HepG2 (cell line): ENCODE measurements around the gene PLA1A. TPM values are rescaled to one million over a fixed set of nuclear protein-coding genes. Genes with fewer than 3 reads are reported as not detected.
A peak's percentile ranks its signal among the peaks of the same experiment; 100 is the strongest.

Experiments used
- ATAC-seq: fragments of 200-7000 bp; cut with Tn5 transposase; 3 replicates; pipeline ENCODE4 v1.9.1; 2020; ENCODE audit warnings: mild to moderate bottlenecking, moderate library complexity
- BruUV-seq: library from RNA; stranded (reverse); fragments of 400-500 nt; replicated peaks from 2 replicates; lab custom pipeline; 2021; lab: Mats Ljungman, UMichigan
- CTCF ChIA-PET: fragments of 300-600 bp; formaldehyde crosslinking; extraction: SDS; loops from one replicate; lab custom pipeline; 2021; ENCODE audit warnings: low total read pairs, inconsistent platforms, low intra/inter-chr PET ratio; lab: Yijun Ruan, JAX
- POLR2A ChIA-PET: fragments of 350-600 bp; sonication (Branson Sonifier 250); formaldehyde crosslinking; loops from one replicate; lab custom pipeline; 2020; ENCODE audit warnings: antibody characterized with exemption, inconsistent platforms; lab: Yijun Ruan, JAX
- DNase-seq: peaks from one replicate; pipeline ENCODE4 v3.0.0-alpha.2; 2015; ENCODE audit warnings: low spot score
- FAIRE-seq: peaks from 3 replicates; lab custom pipeline; 2011; peaks lifted over from hg19 to GRCh38; lab: Jason Lieb, UNC
- H2AFZ ChIP-seq: one replicate; pipeline ENCODE4 v1.6.1; 2011; ENCODE audit warnings: low read length, inconsistent platforms
- H3K27ac ChIP-seq: fragments of 300-600 bp; 3 replicates; pipeline ENCODE4 v1.8.0; 2011; ENCODE audit warnings: mixed run types, mild to moderate bottlenecking, mixed read lengths, low read length, inconsistent platforms; ENCODE audit not compliant: insufficient read depth; ENCODE audit errors: extremely low read length
- H3K27me3 ChIP-seq, 2 experiments: fragments of 200-600 bp in 1 of 2; 2 replicates in 1 of 2; 3 replicates in 1 of 2; pipeline versions ENCODE4 v1.6.0 to v1.8.0; 2011; ENCODE audit warnings: low read length in 2 of 2, mild to moderate bottlenecking in 2 of 2, moderate library complexity in 2 of 2, inconsistent platforms in 1 of 2; ENCODE audit not compliant: insufficient read depth in 2 of 2, control insufficient read depth in 1 of 2
- H3K36me3 ChIP-seq, 2 experiments: fragments of 200-600 bp in 1 of 2; replicated peaks in 1 of 2; 2 replicates in 1 of 2; 3 replicates in 1 of 2; pipeline versions ENCODE4 v1.5.1 to v1.8.0; 2011; ENCODE audit warnings: low read length in 2 of 2, inconsistent platforms in 1 of 2; ENCODE audit not compliant: insufficient read depth in 2 of 2, control insufficient read depth in 1 of 2
- H3K4me1 ChIP-seq: 2 replicates; pipeline ENCODE4 v1.5.1; 2012; ENCODE audit warnings: low read length, inconsistent platforms; ENCODE audit not compliant: insufficient read depth
- H3K4me2 ChIP-seq: 2 replicates; pipeline ENCODE4 v1.6.0; 2011; ENCODE audit warnings: low read depth, low read length, inconsistent platforms
- H3K4me3 ChIP-seq, 3 experiments: fragments of 200-600 bp in 1 of 3; sonication (generic), shearing (Covaris generic) in 1 of 3; replicated peaks in 1 of 3; 2 replicates each; pipeline ENCODE4 v1.5.1; 2011 to 2016; ENCODE audit warnings: low read length in 3 of 3, inconsistent platforms in 2 of 3, low read depth in 2 of 3, mild to moderate bottlenecking in 2 of 3, control low read depth in 1 of 3, mixed read lengths in 1 of 3; ENCODE audit not compliant: insufficient read depth in 1 of 3
- H3K79me2 ChIP-seq: one replicate; pipeline ENCODE4 v1.6.1; 2011; ENCODE audit warnings: low read length, inconsistent platforms; ENCODE audit not compliant: insufficient read depth
- H3K9ac ChIP-seq: 2 replicates; pipeline ENCODE4 v1.6.0; 2011; ENCODE audit warnings: mild to moderate bottlenecking, low read depth, low read length, inconsistent platforms; ENCODE audit not compliant: insufficient read depth
- H3K9me3 ChIP-seq: 2 replicates; pipeline ENCODE4 v1.5.1; 2012; ENCODE audit warnings: mild to moderate bottlenecking, low read length
- H4K20me1 ChIP-seq: 2 replicates; pipeline ENCODE4 v1.6.0; 2011; ENCODE audit warnings: inconsistent platforms, mild to moderate bottlenecking, low read length, moderate library complexity; ENCODE audit not compliant: insufficient read depth
- CEBPB ChIP-seq: IDR thresholded peaks from 2 replicates; pipeline ENCODE4 v1.6.1; 2011; ENCODE audit warnings: low read depth, low read length, improper control_type of control experiment, borderline replicate concordance
- KDM3A ChIP-seq: IDR thresholded peaks from 2 replicates; pipeline ENCODE4 v1.6.1; 2018; ENCODE audit warnings: low read depth, missing compliant biosample characterization
- KDM6A ChIP-seq: IDR thresholded peaks from 2 replicates; pipeline ENCODE4 v1.6.1; 2016; ENCODE audit warnings: low read depth
- MXD4 ChIP-seq: IDR thresholded peaks from 2 replicates; pipeline ENCODE4 v1.6.1; 2016; ENCODE audit warnings: mild to moderate bottlenecking, missing biosample characterization, missing genetic modification reagents
- NFIB ChIP-seq: sonication (generic); formaldehyde crosslinking; IDR thresholded peaks from 2 replicates; pipeline ENCODE4 v1.9.0; 2021; ENCODE audit warnings: missing genetic modification reagents, mild to moderate bottlenecking, borderline replicate concordance
- SMARCE1 ChIP-seq: fragments of 450-650 bp; IDR thresholded peaks from 2 replicates; pipeline ENCODE4 v1.6.1; 2017; ENCODE audit warnings: borderline replicate concordance
- SYNCRIP ChIP-seq: fragments of 200-400 bp; formaldehyde crosslinking; IDR thresholded peaks from 2 replicates; pipeline ENCODE4 v1.6.1; 2018; ENCODE audit warnings: mild to moderate bottlenecking, low read depth, low read length; ENCODE audit not compliant: insufficient read depth
- ZKSCAN8 ChIP-seq: IDR thresholded peaks from 2 replicates; pipeline ENCODE4 v1.6.1; 2016; ENCODE audit warnings: borderline replicate concordance, missing genetic modification reagents, missing compliant biosample characterization
- ZNF12 ChIP-seq: sonication (generic); formaldehyde crosslinking; IDR thresholded peaks from 2 replicates; pipeline ENCODE4 v1.5.0; 2020; ENCODE audit warnings: missing genetic modification reagents
- ZNF333 ChIP-seq: sonication (generic); formaldehyde crosslinking; IDR thresholded peaks from 2 replicates; pipeline ENCODE4 v1.4.0; 2020; ENCODE audit warnings: mild to moderate bottlenecking, missing genetic modification reagents, borderline replicate concordance
- ZNF501 ChIP-seq: sonication (generic); formaldehyde crosslinking; IDR thresholded peaks from 2 replicates; pipeline ENCODE4 v1.5.1; 2020; ENCODE audit warnings: mild to moderate bottlenecking, moderate library complexity, missing genetic modification reagents
- WGBS: methylation state at CpG from one replicate; pipeline ENCODE4 v1.1.6; 2017; ENCODE audit warnings: low lambda C conversion rate; 5-methylcytosine and 5-hydroxymethylcytosine counted together
- in situ Hi-C: cut with HindIII; loops from 2 replicates; pipeline ENCODE4 v1.10.0; 2017; ENCODE audit warnings: low pct_unique_long_range_greater_than_20kb; ENCODE audit not compliant: extremely low pct_ligation_motif_present
- intact Hi-C: fragments of 100-400 bp; cut with micrococcal nuclease; formaldehyde crosslinking; loops from one replicate; pipeline ENCODE4 v1.10.0; 2022; ENCODE audit not compliant: unreplicated experiment
- polyA plus RNA-seq, 8 experiments: library from polyadenylated mRNA; depleted of rRNA in 3 of 8; stranded (reverse) in 7 of 8; unstranded in 1 of 8; fragments of >200 nt; fragmentation: Illumina TruSeq in 4 of 8; extraction: Trizol in 4 of 8; gene quantifications; 2 replicates each; pipeline versions ENCODE4 v1.2.1 to v1.2.3, GENCODE V29; 2011 to 2016; ENCODE audit warnings: low read depth in 4 of 8, missing spikeins in 1 of 8, mixed read lengths in 1 of 8; ENCODE audit not compliant: insufficient read depth in 1 of 8
- total RNA-seq, 5 experiments: library from RNA; depleted of rRNA; stranded (reverse); fragments of >200 nt; fragmentation: Illumina TruSeq; extraction: Trizol; gene quantifications; 2 replicates each; pipeline ENCODE4 v1.2.3, GENCODE V29; 2016; ENCODE audit warnings: low read depth in 1 of 5
- TF ChIP-seq, protein P1 (sequence below): fragments of 450-650 bp; IDR thresholded peaks from 2 replicates; pipeline ENCODE4 v1.6.1; 2016

Gene PLA1A
- total and polyA plus RNA-seq, 2 of the 13 experiments (the other 11 are each of a cell fraction or from before 2014, with no cell fraction given): 0.11 to 0.18 TPM

DNA sequence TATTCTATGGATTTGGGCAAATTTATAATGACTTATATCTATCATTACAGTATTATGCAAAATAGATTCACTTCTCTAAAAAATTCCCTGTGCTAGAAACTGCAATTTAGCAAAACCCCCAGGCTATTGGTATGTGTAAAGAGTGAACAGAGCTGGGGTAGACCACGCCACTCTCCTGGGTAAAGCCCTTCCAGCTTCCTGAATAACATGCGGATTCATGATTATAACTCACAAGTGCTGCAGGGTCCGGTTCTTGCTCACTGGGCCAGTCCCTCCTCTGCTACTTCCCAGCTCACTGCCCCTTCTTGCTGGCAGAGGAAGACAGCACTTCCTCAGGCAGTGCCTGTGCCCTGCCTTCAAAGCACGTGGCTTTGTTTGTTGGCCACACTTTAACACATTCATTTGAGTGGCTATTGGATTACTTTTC lies 42.4 kb upstream of the PLA1A start:
- DNase-seq (no peak), FAIRE-seq (no peak)
- no peak overlapping the region for H3K27ac ChIP-seq
- intact Hi-C loops: no loop called here
- H4K20me1 ChIP-seq: no peaks in the 10 kb centered on the region
- no peak for TF ChIP-seq MXD4 (CRISPR knock-in tag)
- TF ChIP-seq, protein P1, sequence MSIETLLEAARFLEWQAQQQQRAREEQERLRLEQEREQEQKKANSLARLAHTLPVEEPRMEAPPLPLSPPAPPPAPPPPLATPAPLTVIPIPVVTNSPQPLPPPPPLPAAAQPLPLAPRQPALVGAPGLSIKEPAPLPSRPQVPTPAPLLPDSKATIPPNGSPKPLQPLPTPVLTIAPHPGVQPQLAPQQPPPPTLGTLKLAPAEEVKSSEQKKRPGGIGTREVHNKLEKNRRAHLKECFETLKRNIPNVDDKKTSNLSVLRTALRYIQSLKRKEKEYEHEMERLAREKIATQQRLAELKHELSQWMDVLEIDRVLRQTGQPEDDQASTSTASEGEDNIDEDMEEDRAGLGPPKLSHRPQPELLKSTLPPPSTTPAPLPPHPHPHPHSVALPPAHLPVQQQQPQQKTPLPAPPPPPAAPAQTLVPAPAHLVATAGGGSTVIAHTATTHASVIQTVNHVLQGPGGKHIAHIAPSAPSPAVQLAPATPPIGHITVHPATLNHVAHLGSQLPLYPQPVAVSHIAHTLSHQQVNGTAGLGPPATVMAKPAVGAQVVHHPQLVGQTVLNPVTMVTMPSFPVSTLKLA: peak; percentile 62
- TF ChIP-seq, all 625 proteins: peak for 1
- Histone ChIP-seq H3K27me3 (peaks cover 0 to 12% of the 10 kb centered on the region in 2 experiments; a peak in 2 of 5 replicates), H2AFZ (no peak overlapping the region), H3K79me2 (no peaks in the 10 kb centered on the region), H3K36me3 (no peaks in the 10 kb centered on the region), H3K4me2 (no peak overlapping the region), H3K9me3 (no peaks in the 10 kb centered on the region), H3K4me1 (no peaks in the 10 kb centered on the region), H3K9ac (no peak overlapping the region), H3K4me3 (no peak overlapping the region)
- in situ Hi-C loops: no loop called here
- 16% methylated on average over 4 of the region's 4 CpGs for WGBS
- CTCF ChIA-PET: no interaction called here
- BruUV-seq: no TSS peak
- POLR2A ChIA-PET: no interaction called here
- no peak for ATAC-seq

DNA sequence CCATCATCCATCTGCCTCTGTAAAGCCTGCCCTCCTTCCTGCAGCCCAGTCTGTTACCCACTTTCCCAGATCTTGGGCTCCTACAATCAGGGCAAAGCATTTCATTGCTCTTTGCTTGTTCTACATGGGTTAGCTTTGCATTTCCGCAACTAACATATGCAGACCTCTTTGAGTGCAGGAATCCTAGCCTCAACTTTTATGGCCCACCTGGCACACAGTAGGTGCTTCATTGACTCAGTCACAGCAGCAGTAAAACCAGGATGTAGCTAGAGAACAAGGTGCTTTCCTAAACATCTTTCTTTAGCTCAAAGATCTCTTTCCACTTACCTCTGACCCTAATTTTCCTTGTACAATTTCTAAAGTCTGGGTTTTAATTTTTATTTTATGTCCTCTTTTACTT lies 41.8 kb upstream of the PLA1A start:
- ATAC-seq (no peak), DNase-seq (no peak), FAIRE-seq (no peak)
- ChIA-PET POLR2A (no interaction called here), CTCF (no interaction called here)
- WGBS: 50% methylated on average over 1 of the region's 1 CpG
- no peaks in the 10 kb centered on the region for H3K36me3 ChIP-seq
- H3K9me3 ChIP-seq: no peaks in the 10 kb centered on the region
- BruUV-seq: no TSS peak
- TF ChIP-seq ZKSCAN8 (no peak), KDM3A (CRISPR knock-in tag) (no peak), ZNF12 (CRISPR knock-in tag) (no peak), SYNCRIP (no peak), KDM6A (CRISPR knock-in tag) (no peak), CEBPB (no peak), ZNF501 (CRISPR knock-in tag) (no peak), NFIB (no peak), SMARCE1 (no peak), ZNF333 (CRISPR knock-in tag) (no peak)
- H3K79me2 ChIP-seq: no peaks in the 10 kb centered on the region
- H3K4me1 ChIP-seq: no peaks in the 10 kb centered on the region
- no peak overlapping the region for H3K4me2 ChIP-seq
- H2AFZ ChIP-seq: no peak overlapping the region
- peaks cover 0 to 12% of the 10 kb centered on the region in 2 experiments; a peak in 2 of 5 replicates for H3K27me3 ChIP-seq
- in situ Hi-C loops (no loop called here), intact Hi-C loops (no loop called here)
- no peak overlapping the region for H3K9ac ChIP-seq
- H4K20me1 ChIP-seq: no peaks in the 10 kb centered on the region
- no peak overlapping the region for H3K27ac ChIP-seq
- no peak overlapping the region for H3K4me3 ChIP-seq
